ENCODE measurements around the gene ZNF550. TPM values are rescaled to one million over a fixed set of nuclear protein-coding genes. Genes with fewer than 3 reads are reported as not detected.
"Not testable (repeated sequence)": the region's sequence is repeated elsewhere in the genome, so short reads cannot be mapped to it uniquely, and the experiment has no call there.

ZNF550 gene
- total and polyA plus RNA-seq, 9 of the 15 experiments (the other 6 are each of a cell fraction or from before 2014, with no cell fraction given): 1.6 to 11.8 (median 4.3) TPM

GRCh38 chr19:57487477-57488298 is 72.0 kb downstream of the ZNF550 start, which contains the start of gene ZNF419:
TSS of gene ZNF419 (plus strand) at chr19:57487750. CDS start at chr19:57487951, 201 bp downstream.
- H3K27ac ChIP-seq (ENCODE audit: extremely low read depth, low read depth, low read length); H3K36me3 ChIP-seq (ENCODE audit: control insufficient read depth, insufficient read depth, low read length); H3K9me3 ChIP-seq (replicated peaks; ENCODE audit: control insufficient read depth, insufficient read depth, low read depth, low read length); intact Hi-C loops (cut with micrococcal nuclease); POLR2A ChIA-PET; BruUV-seq (replicated peaks); in situ Hi-C loops (cut with MboI); H3K79me2 ChIP-seq (ENCODE audit: control insufficient read depth, insufficient read depth, low read length); H4K20me1 ChIP-seq (replicated peaks; ENCODE audit: control insufficient read depth, insufficient read depth, low read length); H3K4me1 ChIP-seq (replicated peaks in 1 of 2; ENCODE audit: control insufficient read depth in 2 of 2, insufficient read depth in 2 of 2, low read length in 2 of 2); H3K27me3 ChIP-seq (ENCODE audit: control insufficient read depth in 2 of 2, insufficient read depth in 2 of 2, low read length in 2 of 2); CTCF ChIA-PET (ENCODE audit: low intra/inter-chr PET ratio); H3K9me1 ChIP-seq (ENCODE audit: control insufficient read depth, insufficient read depth, low read length): not testable (repeated sequence)
- ATAC-seq (peak; percentile 97), FAIRE-seq (peak; percentile 80), DNase-seq (ENCODE audit: extremely low read depth in 1 of 4, low spot score in 3 of 4) (peak; percentile 78 to 80 (median 79))
- WGBS (ENCODE audit: insufficient coverage, low coverage, missing lambda C conversion rate): 3% methylated on average over 50 of the region's 69 CpGs
- Histone ChIP-seq H3K4me2 (ENCODE audit: insufficient read depth, low read length) (peak within 1 kb of the TSS; percentile 76), H2AFZ (ENCODE audit: low read depth, low read length) (peak within 1 kb of the TSS; percentile 85), H3K4me3 (peak within 1 kb of the TSS; percentile 55), H3K9ac (ENCODE audit: insufficient read depth in 1 of 2, low read depth in 2 of 2, low read length in 2 of 2) (peak within 1 kb of the TSS; percentile 37 to 86; a peak in 3 of 4 replicates)
- TF ChIP-seq FOS (IDR thresholded peaks at IDR 0.05; ENCODE audit: extremely low read depth, insufficient read length): peak; percentile 62
- TF ChIP-seq HDAC1 (IDR thresholded peaks at IDR 0.05): peak in 1 of 2 experiments; percentile 90; a peak in 2 of 4 replicates
- TF ChIP-seq CREM (IDR thresholded peaks at IDR 0.05; ENCODE audit: low read depth): peak; percentile 88
- 0 out of 2 replicates have a peak, but pooled peaks have one; percentile 36 for TF ChIP-seq THRB (CRISPR knock-in tag; conservative IDR thresholded peaks at IDR 0.05)
- TF ChIP-seq ELF4 (CRISPR knock-in tag; IDR thresholded peaks at IDR 0.05): 0 out of 2 replicates have a peak, but pooled peaks have one; percentile 22
- TF ChIP-seq MBD2 (IDR thresholded peaks at IDR 0.05; ENCODE audit: borderline replicate concordance, low read depth): peak; percentile 81
- TF ChIP-seq ZNF143 (CRISPR knock-in tag; IDR thresholded peaks at IDR 0.05): peak; percentile 79
- peak; percentile 56 for TF ChIP-seq RBM25 (IDR thresholded peaks at IDR 0.05; ENCODE audit: low read depth, low read length, severe bottlenecking)
- peak; percentile 92 for TF ChIP-seq GMEB1 (CRISPR knock-in tag; IDR thresholded peaks at IDR 0.05)
- peak; percentile 84 for TF ChIP-seq ELF1 (tag; IDR thresholded peaks at IDR 0.05)
- TF ChIP-seq CHD2 (IDR thresholded peaks at IDR 0.05; ENCODE audit: low read depth, low read length): peak; percentile 41; the same call in 1 of the 2 replicates
- TF ChIP-seq RCOR1 (IDR thresholded peaks at IDR 0.05; ENCODE audit: borderline replicate concordance in 1 of 2, low read depth in 2 of 2, low read length in 2 of 2): peak in 1 of 2 experiments; percentile 64; a peak in 1 of 4 replicates
- TF ChIP-seq, protein P1, sequence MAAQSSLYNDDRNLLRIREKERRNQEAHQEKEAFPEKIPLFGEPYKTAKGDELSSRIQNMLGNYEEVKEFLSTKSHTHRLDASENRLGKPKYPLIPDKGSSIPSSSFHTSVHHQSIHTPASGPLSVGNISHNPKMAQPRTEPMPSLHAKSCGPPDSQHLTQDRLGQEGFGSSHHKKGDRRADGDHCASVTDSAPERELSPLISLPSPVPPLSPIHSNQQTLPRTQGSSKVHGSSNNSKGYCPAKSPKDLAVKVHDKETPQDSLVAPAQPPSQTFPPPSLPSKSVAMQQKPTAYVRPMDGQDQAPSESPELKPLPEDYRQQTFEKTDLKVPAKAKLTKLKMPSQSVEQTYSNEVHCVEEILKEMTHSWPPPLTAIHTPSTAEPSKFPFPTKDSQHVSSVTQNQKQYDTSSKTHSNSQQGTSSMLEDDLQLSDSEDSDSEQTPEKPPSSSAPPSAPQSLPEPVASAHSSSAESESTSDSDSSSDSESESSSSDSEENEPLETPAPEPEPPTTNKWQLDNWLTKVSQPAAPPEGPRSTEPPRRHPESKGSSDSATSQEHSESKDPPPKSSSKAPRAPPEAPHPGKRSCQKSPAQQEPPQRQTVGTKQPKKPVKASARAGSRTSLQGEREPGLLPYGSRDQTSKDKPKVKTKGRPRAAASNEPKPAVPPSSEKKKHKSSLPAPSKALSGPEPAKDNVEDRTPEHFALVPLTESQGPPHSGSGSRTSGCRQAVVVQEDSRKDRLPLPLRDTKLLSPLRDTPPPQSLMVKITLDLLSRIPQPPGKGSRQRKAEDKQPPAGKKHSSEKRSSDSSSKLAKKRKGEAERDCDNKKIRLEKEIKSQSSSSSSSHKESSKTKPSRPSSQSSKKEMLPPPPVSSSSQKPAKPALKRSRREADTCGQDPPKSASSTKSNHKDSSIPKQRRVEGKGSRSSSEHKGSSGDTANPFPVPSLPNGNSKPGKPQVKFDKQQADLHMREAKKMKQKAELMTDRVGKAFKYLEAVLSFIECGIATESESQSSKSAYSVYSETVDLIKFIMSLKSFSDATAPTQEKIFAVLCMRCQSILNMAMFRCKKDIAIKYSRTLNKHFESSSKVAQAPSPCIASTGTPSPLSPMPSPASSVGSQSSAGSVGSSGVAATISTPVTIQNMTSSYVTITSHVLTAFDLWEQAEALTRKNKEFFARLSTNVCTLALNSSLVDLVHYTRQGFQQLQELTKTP (IDR thresholded peaks at IDR 0.05; ENCODE audit: low read depth in 1 of 2, partially characterized antibody in 2 of 2): peak in 1 of 2 experiments; percentile 84
- TF ChIP-seq NFYB (IDR thresholded peaks at IDR 0.05; ENCODE audit: extremely low read depth, insufficient read length): peak; percentile 31

Data from K562 (cell line).